H9 (cell line): ENCODE results near the gene ADAMTSL3. TPM values are rescaled to one million over a fixed set of nuclear protein-coding genes. Genes with fewer than 3 reads are reported as not detected.

ENCODE experiments used
- DNase-seq: peaks from one replicate; pipeline ENCODE4 v3.0.0-alpha.2; 2017
- H2AFZ ChIP-seq: one replicate; pipeline ENCODE4 v1.6.1; 2013; ENCODE audit warnings: mild to moderate bottlenecking, low read length, control low read depth, moderate library complexity
- H2AK5ac ChIP-seq: 2 replicates; pipeline ENCODE4 v1.6.1; 2013; ENCODE audit warnings: low read length, control low read depth, mixed read lengths; ENCODE audit not compliant: insufficient read length
- H2BK120ac ChIP-seq: one replicate; pipeline ENCODE4 v1.6.1; 2013; ENCODE audit warnings: low read depth, mild to moderate bottlenecking, low read length, control low read depth, inconsistent platforms; ENCODE audit not compliant: poor library complexity, severe bottlenecking
- H2BK12ac ChIP-seq: 2 replicates; pipeline ENCODE4 v1.6.1; 2013; ENCODE audit warnings: low read length, control low read depth, mixed read lengths, low read depth; ENCODE audit not compliant: insufficient read length
- H2BK15ac ChIP-seq: 2 replicates; pipeline ENCODE4 v1.6.1; 2013; ENCODE audit warnings: low read depth, low read length, control low read depth
- H2BK20ac ChIP-seq: one replicate; pipeline ENCODE4 v1.6.1; 2013; ENCODE audit warnings: low read depth, mild to moderate bottlenecking, low read length, control low read depth, inconsistent platforms; ENCODE audit not compliant: poor library complexity, severe bottlenecking
- H2BK5ac ChIP-seq: 2 replicates; pipeline ENCODE4 v1.6.1; 2013; ENCODE audit warnings: low read length, control low read depth, mixed read lengths; ENCODE audit not compliant: insufficient read length
- H3K14ac ChIP-seq: 2 replicates; pipeline ENCODE4 v1.6.1; 2013; ENCODE audit warnings: low read length, control low read depth; ENCODE audit not compliant: insufficient read depth
- H3K18ac ChIP-seq: 2 replicates; pipeline ENCODE4 v1.6.1; 2013; ENCODE audit warnings: low read depth, mild to moderate bottlenecking, mixed read lengths, low read length, control low read depth; ENCODE audit not compliant: insufficient read length
- H3K23ac ChIP-seq: 2 replicates; pipeline ENCODE4 v1.6.1; 2013; ENCODE audit warnings: low read length, control low read depth, mixed read lengths, low read depth; ENCODE audit not compliant: insufficient read length
- H3K23me2 ChIP-seq: 2 replicates; pipeline ENCODE4 v1.6.1; 2013; ENCODE audit warnings: low read depth, mild to moderate bottlenecking, mixed read lengths, low read length, control low read depth; ENCODE audit not compliant: insufficient read length, poor library complexity, severe bottlenecking
- H3K27ac ChIP-seq: 2 replicates; pipeline ENCODE4 v1.5.1; 2013; ENCODE audit warnings: low read length, control low read depth, mixed read lengths, low read depth; ENCODE audit not compliant: insufficient read length
- H3K27me3 ChIP-seq: 2 replicates; pipeline ENCODE4 v1.6.1; 2013; ENCODE audit warnings: low read length, control low read depth, inconsistent platforms; ENCODE audit not compliant: insufficient read depth
- H3K4ac ChIP-seq: 2 replicates; pipeline ENCODE4 v1.6.1; 2013; ENCODE audit warnings: low read depth, mild to moderate bottlenecking, control low read depth, inconsistent platforms, low read length, moderate library complexity
- H3K4me1 ChIP-seq: 2 replicates; pipeline ENCODE4 v1.6.1; 2013; ENCODE audit warnings: low read length, control low read depth, inconsistent platforms; ENCODE audit not compliant: insufficient read depth
- H3K4me2 ChIP-seq: 2 replicates; pipeline ENCODE4 v1.6.1; 2013; ENCODE audit warnings: low read length, control low read depth, mixed read lengths; ENCODE audit not compliant: insufficient read length, insufficient read depth
- H3K56ac ChIP-seq: 2 replicates; pipeline ENCODE4 v1.6.1; 2013; ENCODE audit warnings: low read depth, mild to moderate bottlenecking, mixed read lengths, low read length, control low read depth; ENCODE audit not compliant: insufficient read length
- H3K79me1 ChIP-seq: 2 replicates; pipeline ENCODE4 v1.6.1; 2013; ENCODE audit warnings: low read depth, mild to moderate bottlenecking, moderate library complexity, low read length, control low read depth, inconsistent platforms; ENCODE audit not compliant: insufficient read depth, poor library complexity, severe bottlenecking
- H3K79me2 ChIP-seq: 2 replicates; pipeline ENCODE4 v1.6.1; 2013; ENCODE audit warnings: low read length, control low read depth, inconsistent platforms; ENCODE audit not compliant: insufficient read depth
- H3K9ac ChIP-seq: 2 replicates; pipeline ENCODE4 v1.6.1; 2013; ENCODE audit warnings: low read length, control low read depth, mixed read lengths; ENCODE audit not compliant: insufficient read length; ENCODE audit errors: extremely low read depth
- H3K9me3 ChIP-seq: one replicate; pipeline ENCODE4 v1.6.1; 2013; ENCODE audit warnings: low read depth, low read length, inconsistent platforms; ENCODE audit not compliant: control insufficient read depth
- H3T11ph ChIP-seq: one replicate; pipeline ENCODE4 v1.6.1; 2013; ENCODE audit warnings: mild to moderate bottlenecking, low read length, control low read depth, inconsistent platforms
- H4K20me1 ChIP-seq: one replicate; pipeline ENCODE4 v1.6.1; 2013; ENCODE audit not compliant: control insufficient read depth, insufficient read length, insufficient read depth
- H4K5ac ChIP-seq: 2 replicates; pipeline ENCODE4 v1.6.1; 2013; ENCODE audit warnings: low read depth, mild to moderate bottlenecking, mixed read lengths, low read length, control low read depth; ENCODE audit not compliant: insufficient read length
- H4K8ac ChIP-seq: replicated peaks from 2 replicates; pipeline ENCODE4 v1.6.1; 2013; ENCODE audit warnings: low read length, control low read depth, mixed read lengths, low read depth; ENCODE audit not compliant: insufficient read length
- H4K91ac ChIP-seq: 2 replicates; pipeline ENCODE4 v1.6.1; 2013; ENCODE audit warnings: low read depth, mild to moderate bottlenecking, moderate library complexity, mixed read lengths, low read length, control low read depth; ENCODE audit not compliant: insufficient read length
- H3K27ac Mint-ChIP-seq, 3 experiments: 2 replicates in 2 of 3; 3 replicates in 1 of 3; pipeline ENCODE4 v1.8.0; 2020 to 2021; ENCODE audit warnings: mixed read lengths in 3 of 3, mild to moderate bottlenecking in 1 of 3, moderate library complexity in 1 of 3
- H3K27me3 Mint-ChIP-seq: 2 replicates; pipeline ENCODE4 v1.8.0; 2021; ENCODE audit warnings: low read depth, mild to moderate bottlenecking, moderate library complexity, mixed read lengths
- H3K36me3 Mint-ChIP-seq, 3 experiments: 2 replicates in 2 of 3; 3 replicates in 1 of 3; pipeline ENCODE4 v1.8.0; 2020 to 2021; ENCODE audit warnings: low read depth in 3 of 3, mixed read lengths in 3 of 3; ENCODE audit not compliant: insufficient read depth in 1 of 3
- H3K4me1 Mint-ChIP-seq, 2 experiments: 2 replicates each; pipeline ENCODE4 v1.8.0; 2020; ENCODE audit warnings: mixed read lengths in 2 of 2
- H3K4me3 Mint-ChIP-seq, 2 experiments: 2 replicates in 1 of 2; 3 replicates in 1 of 2; pipeline ENCODE4 v1.8.0; 2020 to 2021; ENCODE audit warnings: mild to moderate bottlenecking in 2 of 2, mixed read lengths in 2 of 2, moderate library complexity in 1 of 2
- H3K9me3 Mint-ChIP-seq, 2 experiments: 2 replicates in 1 of 2; 3 replicates in 1 of 2; pipeline ENCODE4 v1.8.0; 2020; ENCODE audit warnings: mild to moderate bottlenecking in 2 of 2, mixed read lengths in 2 of 2, moderate library complexity in 1 of 2
- CTCF ChIP-seq: fragments of 200-600 bp; sonication (generic); conservative IDR thresholded peaks from 3 replicates; pipeline ENCODE4 v1.8.0; 2021; ENCODE audit warnings: antibody characterized with exemption, mild to moderate bottlenecking
- WGBS: extraction: QIAGEN DNeasy Blood & Tissue Kit; methylation state at CpG from one replicate; pipeline ENCODE4 v1.1.7; 2013; ENCODE audit warnings: missing lambda C conversion rate, low lambda C conversion rate, mixed read lengths; ENCODE audit not compliant: insufficient read length; ENCODE audit errors: extremely low coverage; 5-methylcytosine and 5-hydroxymethylcytosine counted together
- total RNA-seq: library from RNA; stranded (reverse); gene quantifications from 2 replicates; pipeline ENCODE4 v1.2.1, GENCODE V29; 2021

The ADAMTSL3 gene
- total RNA-seq, 1 experiment from 2014 or later, result 0.39 TPM

GRCh38 chr15:83653288-83653638, 660 bp upstream of the ADAMTSL3 start:
- H3K27me3 ChIP-seq, result peaks cover 19% of the 10 kb centered on the region; the same call in 1 of the 2 replicates
- no peak overlapping the region; the same call in 1 of the 2 replicates for H3K14ac ChIP-seq
- no peak overlapping the region for H3K56ac ChIP-seq
- H2AFZ ChIP-seq, result no peak overlapping the region
- H2BK5ac ChIP-seq, result no peak overlapping the region
- Mint-ChIP-seq H3K36me3 (no peaks in the 10 kb centered on the region), H3K4me3 (peak overlapping the region; percentile 55 to 72), H3K27ac (no peak overlapping the region), H3K4me1 (peaks cover 5 to 16% of the 10 kb centered on the region in 2 experiments; a peak in 2 of 4 replicates), H3K27me3 (peaks cover 75% of the 10 kb centered on the region), H3K9me3 (no peaks in the 10 kb centered on the region; a peak in 2 of 5 replicates)
- H2BK20ac ChIP-seq, result no peak overlapping the region
- no peak overlapping the region for H4K91ac ChIP-seq
- H3K9ac ChIP-seq, result no peak overlapping the region
- H3K79me2 ChIP-seq, result no peaks in the 10 kb centered on the region
- H3T11ph ChIP-seq, result no peak overlapping the region
- H3K79me1 ChIP-seq, result no peaks in the 10 kb centered on the region
- H4K20me1 ChIP-seq, result no peaks in the 10 kb centered on the region
- no peak overlapping the region for H2BK120ac ChIP-seq
- no peak overlapping the region for H4K8ac ChIP-seq
- TF ChIP-seq CTCF, result no peak
- H2AK5ac ChIP-seq, result no peak overlapping the region
- H2BK12ac ChIP-seq, result no peak overlapping the region
- peaks cover 7% of the 10 kb centered on the region for H3K23me2 ChIP-seq
- no peak overlapping the region for H3K18ac ChIP-seq
- no peak overlapping the region for H3K23ac ChIP-seq
- no peak for DNase-seq
- H3K4ac ChIP-seq, result no peak overlapping the region
- H3K9me3 ChIP-seq, result no peaks in the 10 kb centered on the region
- no peak overlapping the region for H3K27ac ChIP-seq
- H4K5ac ChIP-seq, result no peak overlapping the region
- peak overlapping the region; percentile 17 for H3K4me2 ChIP-seq
- H2BK15ac ChIP-seq, result no peak overlapping the region
- whole genome bisulfite sequencing, result no CpG with 5 or more reads among the region's 18 CpGs
- no peaks in the 10 kb centered on the region for H3K4me1 ChIP-seq
